Measurements from ENCODE around the gene NEUROG1.

The NEUROG1 gene

DNA sequence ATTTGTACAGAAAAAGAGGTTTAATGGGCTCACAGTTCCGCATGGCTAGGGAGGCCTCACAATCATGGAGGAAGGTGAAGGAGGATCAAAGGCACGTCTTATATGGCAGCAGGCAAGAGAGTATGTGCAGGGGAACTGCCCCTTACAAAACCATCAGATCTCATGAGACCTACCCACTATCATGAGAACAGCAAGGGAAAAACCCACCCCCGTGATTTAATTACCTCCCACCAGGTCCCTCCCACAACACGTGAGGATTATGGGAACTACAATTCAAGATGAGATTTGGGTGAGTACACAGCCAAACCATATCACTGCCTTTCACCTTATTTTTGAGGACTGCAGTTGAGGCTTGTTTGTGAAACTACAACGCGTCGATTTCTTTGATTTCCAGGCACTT lies 20.9 kb upstream of the NEUROG1 start:
- DNase-seq (ENCODE audit: low read depth, low spot score): no peak
- no peak overlapping the region for H3K4me3 ChIP-seq (ENCODE audit: low read depth, low read length)
- in situ Hi-C loops (cut with HindIII; ENCODE audit: low sequenced_read_pairs): loop anchor here (25.0 kb wide), 1 partner anchor 281 kb away; the partner anchor contains the start of gene SLC25A48
- TF ChIP-seq, protein P1, sequence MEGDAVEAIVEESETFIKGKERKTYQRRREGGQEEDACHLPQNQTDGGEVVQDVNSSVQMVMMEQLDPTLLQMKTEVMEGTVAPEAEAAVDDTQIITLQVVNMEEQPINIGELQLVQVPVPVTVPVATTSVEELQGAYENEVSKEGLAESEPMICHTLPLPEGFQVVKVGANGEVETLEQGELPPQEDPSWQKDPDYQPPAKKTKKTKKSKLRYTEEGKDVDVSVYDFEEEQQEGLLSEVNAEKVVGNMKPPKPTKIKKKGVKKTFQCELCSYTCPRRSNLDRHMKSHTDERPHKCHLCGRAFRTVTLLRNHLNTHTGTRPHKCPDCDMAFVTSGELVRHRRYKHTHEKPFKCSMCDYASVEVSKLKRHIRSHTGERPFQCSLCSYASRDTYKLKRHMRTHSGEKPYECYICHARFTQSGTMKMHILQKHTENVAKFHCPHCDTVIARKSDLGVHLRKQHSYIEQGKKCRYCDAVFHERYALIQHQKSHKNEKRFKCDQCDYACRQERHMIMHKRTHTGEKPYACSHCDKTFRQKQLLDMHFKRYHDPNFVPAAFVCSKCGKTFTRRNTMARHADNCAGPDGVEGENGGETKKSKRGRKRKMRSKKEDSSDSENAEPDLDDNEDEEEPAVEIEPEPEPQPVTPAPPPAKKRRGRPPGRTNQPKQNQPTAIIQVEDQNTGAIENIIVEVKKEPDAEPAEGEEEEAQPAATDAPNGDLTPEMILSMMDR (IDR thresholded peaks at IDR 0.05; ENCODE audit: low read depth, low read length): no peak

DNA sequence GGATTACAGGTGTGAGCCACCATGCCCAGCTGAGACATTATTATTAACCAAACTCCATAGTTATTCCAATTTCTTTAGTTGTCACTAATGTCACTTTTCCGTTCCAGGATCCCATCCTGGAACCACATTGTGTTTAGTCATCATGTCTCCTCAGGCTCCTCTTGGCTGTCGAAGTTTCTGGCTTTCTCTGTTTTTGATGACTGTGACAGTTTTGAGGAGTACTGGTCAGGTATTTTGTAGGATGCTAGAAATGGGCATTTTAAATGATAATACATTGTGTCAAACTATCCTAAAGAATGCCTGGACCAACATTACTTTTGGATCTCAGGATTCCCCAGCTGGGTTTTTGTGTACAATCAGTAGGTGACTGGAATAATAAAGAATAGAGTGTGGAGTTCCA lies 19.8 kb upstream of the NEUROG1 start:
- no peak for DNase-seq (ENCODE audit: low read depth, low spot score)
- no peak overlapping the region for H3K4me3 ChIP-seq (ENCODE audit: low read depth, low read length)
- in situ Hi-C loops (cut with HindIII; ENCODE audit: low sequenced_read_pairs): loop anchor here (25.0 kb wide), 1 partner anchor 282 kb away; the partner anchor contains the start of gene SLC25A48
- TF ChIP-seq, protein P1 (IDR thresholded peaks at IDR 0.05; ENCODE audit: low read depth, low read length): no peak

DNA sequence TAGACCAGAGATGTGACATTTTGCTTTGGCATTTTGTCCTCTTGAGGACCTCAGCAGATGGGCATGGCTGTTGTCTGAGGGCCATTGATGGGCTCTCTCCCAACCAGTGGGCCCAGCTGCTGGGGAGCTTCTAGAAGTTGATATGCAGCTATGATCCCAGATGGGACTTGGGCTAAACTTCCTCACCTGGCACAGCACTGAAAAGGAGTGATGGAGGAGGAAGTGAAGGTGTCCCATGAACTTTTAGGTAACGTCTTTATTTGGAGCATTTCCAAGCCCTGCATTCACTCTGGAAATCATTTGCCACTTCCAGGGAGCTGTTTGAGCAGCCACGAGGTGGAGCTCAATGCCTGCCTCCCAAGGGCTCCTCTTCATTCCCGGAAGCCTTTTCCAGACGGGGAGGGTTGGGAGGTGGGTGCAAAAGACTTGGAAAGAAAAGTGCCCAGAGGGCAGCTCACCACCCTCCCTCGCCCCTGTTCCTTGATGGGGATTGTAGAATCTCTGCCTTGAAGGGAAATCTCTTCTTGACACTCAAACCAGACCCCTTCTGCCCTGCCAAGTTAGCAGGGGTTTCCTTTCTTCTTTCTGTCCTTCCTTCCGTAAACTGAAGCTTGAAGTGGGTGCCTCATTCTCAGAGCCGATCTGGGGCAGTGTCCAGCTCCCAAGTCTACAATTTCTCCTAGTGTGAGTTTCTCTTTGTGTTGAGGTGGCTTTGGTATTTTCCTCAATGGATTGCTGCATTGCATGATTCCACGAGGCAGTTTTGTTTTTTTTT lies 18.1 kb upstream of the NEUROG1 start:
- TF ChIP-seq, protein P1 (IDR thresholded peaks at IDR 0.05; ENCODE audit: low read depth, low read length): peak; percentile 33
- DNase-seq (ENCODE audit: low read depth, low spot score): no peak
- no peak overlapping the region for H3K4me3 ChIP-seq (ENCODE audit: low read depth, low read length)
- in situ Hi-C loops (cut with HindIII; ENCODE audit: low sequenced_read_pairs): loop anchor here (5.0 to 25.0 kb wide), 2 partner anchors 97 to 283 kb away; partner anchors contain the start of gene SLC25A48

DNA sequence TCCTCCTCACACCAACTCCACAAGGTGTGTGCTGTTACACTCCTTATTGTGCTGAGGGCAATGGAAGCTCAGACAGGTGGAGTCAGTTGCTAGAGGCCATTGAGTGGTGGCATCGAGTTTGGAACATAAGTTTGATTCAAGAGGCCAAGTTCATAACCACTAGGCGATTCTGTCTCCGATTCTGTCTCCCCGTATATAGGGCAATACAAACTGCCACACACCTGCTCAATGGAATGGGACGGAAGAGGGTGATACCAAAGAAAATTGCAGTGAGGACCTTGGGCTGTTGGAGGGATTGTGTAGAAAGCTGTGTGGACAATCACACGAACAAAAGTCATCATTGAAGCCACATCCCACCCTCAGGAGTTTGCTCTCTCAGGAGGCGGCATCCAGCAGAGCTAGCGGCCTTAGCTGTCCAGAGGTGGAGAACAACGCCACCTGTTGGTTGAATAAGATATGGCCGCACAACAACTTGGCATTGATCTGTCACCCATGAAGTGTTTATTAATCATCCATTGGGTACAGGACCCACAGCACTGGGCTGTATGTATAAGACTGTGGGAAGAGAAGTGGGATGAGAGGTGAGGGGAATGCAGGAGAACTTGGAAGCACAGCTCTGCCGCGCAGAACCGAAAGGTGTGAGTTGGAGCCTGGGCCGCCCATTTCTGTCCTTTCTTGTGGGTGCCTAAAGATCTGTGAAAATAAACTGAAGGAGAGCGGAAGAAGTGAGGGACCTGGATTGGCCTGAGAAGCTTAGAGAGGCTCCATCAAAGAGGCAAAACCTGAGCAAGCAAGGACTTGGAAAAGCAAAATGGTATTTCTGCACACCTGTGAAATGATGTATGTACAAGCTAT lies 16.1 kb upstream of the NEUROG1 start:
- TF ChIP-seq, protein P1 (IDR thresholded peaks at IDR 0.05; ENCODE audit: low read depth, low read length): peak; percentile 85
- H3K4me3 ChIP-seq (ENCODE audit: low read depth, low read length): no peak overlapping the region
- in situ Hi-C loops (cut with HindIII; ENCODE audit: low sequenced_read_pairs): loop anchor here (5.0 to 25.0 kb wide), 2 partner anchors 95 to 285 kb away; partner anchors contain the start of gene SLC25A48
- DNase-seq (ENCODE audit: low read depth, low spot score): peak; percentile 72

DNA sequence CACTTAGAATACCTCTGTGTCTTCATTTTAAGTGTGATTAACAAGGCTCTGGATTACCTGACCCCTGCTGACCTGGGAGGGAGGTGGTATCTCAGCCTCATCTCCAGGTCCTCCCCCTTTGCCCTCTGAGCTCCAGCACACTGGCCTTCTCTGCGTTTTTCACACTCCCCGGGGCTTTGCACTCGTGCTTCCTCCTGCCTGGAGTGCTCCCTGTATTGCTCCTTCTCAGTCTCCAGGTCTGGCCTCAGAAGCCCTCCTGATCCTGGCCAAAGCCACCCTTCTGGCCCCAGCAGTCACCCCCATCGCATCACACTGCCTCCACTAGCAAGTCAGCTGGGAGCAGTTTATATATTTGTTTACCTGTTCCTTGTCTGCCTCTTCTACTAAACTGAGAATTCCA lies 13.6 kb upstream of the NEUROG1 start:
- TF ChIP-seq, protein P1 (IDR thresholded peaks at IDR 0.05; ENCODE audit: low read depth, low read length): no peak
- in situ Hi-C loops (cut with HindIII; ENCODE audit: low sequenced_read_pairs): no loop called here
- H3K4me3 ChIP-seq (ENCODE audit: low read depth, low read length): no peak overlapping the region
- DNase-seq (ENCODE audit: low read depth, low spot score): no peak

DNA sequence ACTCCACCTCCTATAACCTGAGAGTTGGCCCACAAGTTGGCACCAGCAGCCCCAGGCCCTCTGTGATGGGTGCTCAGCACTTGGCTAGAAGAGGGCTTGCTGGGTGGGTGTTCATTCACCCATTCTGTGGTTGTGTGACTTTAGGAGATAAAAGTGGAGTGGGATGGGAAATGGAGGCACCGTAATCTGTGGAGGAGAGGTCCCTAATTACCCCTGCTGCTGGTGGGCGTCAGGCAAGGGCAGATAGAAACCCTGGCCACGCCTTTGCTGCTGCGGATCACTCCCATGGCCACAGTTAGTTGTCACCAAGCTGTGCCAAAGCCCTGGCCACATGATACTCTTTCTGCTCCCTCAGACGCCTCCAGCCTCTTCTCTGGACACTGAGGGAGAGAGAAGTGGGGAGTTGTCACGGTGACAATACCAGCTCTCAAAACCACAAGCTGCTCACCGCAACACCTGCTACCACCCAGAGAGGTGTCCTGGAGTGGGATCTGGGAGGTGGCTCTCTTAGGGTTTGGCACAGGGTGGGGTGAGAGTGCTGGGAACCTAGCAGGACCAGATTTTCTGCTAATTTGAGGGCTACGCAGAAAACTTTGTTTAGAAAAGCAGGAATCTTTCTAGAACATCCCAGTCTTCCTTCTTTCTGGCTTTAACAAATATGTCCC lies 12.0 kb upstream of the NEUROG1 start:
- TF ChIP-seq, protein P1 (IDR thresholded peaks at IDR 0.05; ENCODE audit: low read depth, low read length): no peak
- H3K4me3 ChIP-seq (ENCODE audit: low read depth, low read length): no peak overlapping the region
- DNase-seq (ENCODE audit: low read depth, low spot score): no peak
- in situ Hi-C loops (cut with HindIII; ENCODE audit: low sequenced_read_pairs): no loop called here
